GM21515 (cell line): ENCODE results near the gene ZNF444.
A peak's percentile ranks its signal among the peaks of the same experiment; 100 is the strongest.
"Not testable (repeated sequence)": the region's sequence is repeated elsewhere in the genome, so short reads cannot be mapped to it uniquely, and the experiment has no call there.

Experiments used
- ATAC-seq: cut with Tn5 transposase; IDR thresholded peaks from one replicate; pipeline ENCODE4 v1.9.1; 2021; ENCODE audit not compliant: unreplicated experiment

The ZNF444 gene

GRCh38 chr19:56140583-56141416 is at the start of gene ZNF444:
Gene ZNF444 (plus strand): TSS chr19:56141287. CDS start chr19:56146912, 5,625 bp downstream.
- peak; percentile 89 for ATAC-seq

GRCh38 chr19:56091751-56092546 is 49.1 kb upstream of the ZNF444 start:
- ATAC-seq = no peak

GRCh38 chr19:56092685-56093631 is 48.1 kb upstream of the ZNF444 start:
- ATAC-seq = no peak

- ATAC-seq = no peak
Observed at GRCh38 chr19:56094449-56094848, 46.6 kb upstream of the ZNF444 start.

- no peak for ATAC-seq
Observed at GRCh38 chr19:56096665-56097064, 44.4 kb upstream of the ZNF444 start.

- no peak for ATAC-seq
Observed at GRCh38 chr19:56097306-56097705, 43.8 kb upstream of the ZNF444 start.

GRCh38 chr19:56097776-56098175 is 43.3 kb upstream of the ZNF444 start:
- ATAC-seq = no peak

- not testable (repeated sequence) for ATAC-seq
Observed at GRCh38 chr19:56098237-56098636, 42.9 kb upstream of the ZNF444 start.

GRCh38 chr19:56098731-56099568 is 42.1 kb upstream of the ZNF444 start:
- no peak for ATAC-seq

GRCh38 chr19:56099638-56100539 is 41.2 kb upstream of the ZNF444 start:
- ATAC-seq = no peak

GRCh38 chr19:56101095-56101494 is 40.0 kb upstream of the ZNF444 start:
- no peak for ATAC-seq

GRCh38 chr19:56101746-56102535 is 39.1 kb upstream of the ZNF444 start:
- ATAC-seq = no peak

- ATAC-seq = no peak
Observed at GRCh38 chr19:56103027-56103614, 38.0 kb upstream of the ZNF444 start.

GRCh38 chr19:56104423-56104822 is 36.7 kb upstream of the ZNF444 start:
- no peak for ATAC-seq

- no peak for ATAC-seq
Observed at GRCh38 chr19:56105090-56105701, 35.9 kb upstream of the ZNF444 start.

- ATAC-seq = not testable (repeated sequence)
Observed at GRCh38 chr19:56105831-56106396, 35.2 kb upstream of the ZNF444 start.

GRCh38 chr19:56106397-56106849 is 34.7 kb upstream of the ZNF444 start:
- no peak for ATAC-seq
